ENCODE measurements around the gene BRAP. TPM values are rescaled to one million over a fixed set of nuclear protein-coding genes. Genes with fewer than 3 reads are reported as not detected.

BRAP gene
- total and polyA plus RNA-seq, 2 experiments from 2014 or later: 14.7 to 18.7 TPM

- in situ Hi-C loops (cut with MboI): no loop called here
- no peak overlapping the region for H3K9ac ChIP-seq
- H3K4me2 ChIP-seq (ENCODE audit: unreplicated experiment): no peak overlapping the region
- H3K27ac ChIP-seq: no peak overlapping the region
- H3K9me3 ChIP-seq (ENCODE audit: low read depth): no peaks in the 10 kb centered on the region
- no peak overlapping the region for H2AFZ ChIP-seq
- 92 to 94% methylated on average over 5 of the region's 5 CpGs for WGBS, 2 experiments (ENCODE audit: low coverage in 1 of 2, low lambda C conversion rate in 2 of 2, missing lambda C conversion rate in 2 of 2)
- no peaks in the 10 kb centered on the region for H3K27me3 ChIP-seq (replicated peaks; ENCODE audit: insufficient read depth)
- no peaks in the 10 kb centered on the region for H4K20me1 ChIP-seq (ENCODE audit: insufficient read depth)
- peaks cover 24% of the 10 kb centered on the region for H3K36me3 ChIP-seq (ENCODE audit: low read depth)
- no peaks in the 10 kb centered on the region for H3F3A ChIP-seq (ENCODE audit: insufficient read depth)
- no peaks in the 10 kb centered on the region; the same call in 1 of the 2 replicates for H3K79me2 ChIP-seq (ENCODE audit: insufficient read depth)
- no peak for DNase-seq
- H3K9me2 ChIP-seq (ENCODE audit: insufficient read depth): no peaks in the 10 kb centered on the region
- TF ChIP-seq EZH2 (IDR thresholded peaks at IDR 0.05; ENCODE audit: insufficient read depth, poor library complexity, severe bottlenecking): no peak
- TF ChIP-seq EZH2phosphoT487 (IDR thresholded peaks at IDR 0.05; ENCODE audit: insufficient read depth, low read depth): no peak
- H3K4me3 ChIP-seq: no peak overlapping the region
- no peaks in the 10 kb centered on the region for H3K4me1 ChIP-seq (ENCODE audit: insufficient read depth)
These were observed 40.3 kb downstream of the BRAP start for GRCh38 chr12:111645433-111645832.

- Histone ChIP-seq H3K4me2 (ENCODE audit: unreplicated experiment) (no peak overlapping the region), H3F3A (ENCODE audit: insufficient read depth) (no peaks in the 10 kb centered on the region), H3K27ac (no peak overlapping the region), H2AFZ (no peak overlapping the region), H3K9me3 (ENCODE audit: low read depth) (no peaks in the 10 kb centered on the region), H3K27me3 (replicated peaks; ENCODE audit: insufficient read depth) (no peaks in the 10 kb centered on the region), H3K36me3 (ENCODE audit: low read depth) (peaks cover 13% of the 10 kb centered on the region; the same call in 1 of the 2 replicates), H3K9ac (no peak overlapping the region), H3K4me3 (no peak overlapping the region), H3K79me2 (ENCODE audit: insufficient read depth) (no peaks in the 10 kb centered on the region; the same call in 1 of the 2 replicates), H3K4me1 (ENCODE audit: insufficient read depth) (no peaks in the 10 kb centered on the region), H4K20me1 (ENCODE audit: insufficient read depth) (no peaks in the 10 kb centered on the region), H3K9me2 (ENCODE audit: insufficient read depth) (no peaks in the 10 kb centered on the region)
- TF ChIP-seq EZH2 (IDR thresholded peaks at IDR 0.05; ENCODE audit: insufficient read depth, poor library complexity, severe bottlenecking): no peak
- no peak for TF ChIP-seq EZH2phosphoT487 (IDR thresholded peaks at IDR 0.05; ENCODE audit: insufficient read depth, low read depth)
- in situ Hi-C loops (cut with MboI): no loop called here
- DNase-seq: no peak
- 52% methylated on average over 3 of the region's 3 CpGs for WGBS, 2 experiments (ENCODE audit: low coverage in 1 of 2, low lambda C conversion rate in 2 of 2, missing lambda C conversion rate in 2 of 2)
These were observed 42.3 kb downstream of the BRAP start for GRCh38 chr12:111643427-111643826.

- H4K20me1 ChIP-seq (ENCODE audit: insufficient read depth): no peaks in the 10 kb centered on the region
- no peaks in the 10 kb centered on the region for H3K27me3 ChIP-seq (replicated peaks; ENCODE audit: insufficient read depth)
- in situ Hi-C loops (cut with MboI): no loop called here
- TF ChIP-seq EZH2 (IDR thresholded peaks at IDR 0.05; ENCODE audit: insufficient read depth, poor library complexity, severe bottlenecking): no peak
- TF ChIP-seq EZH2phosphoT487 (IDR thresholded peaks at IDR 0.05; ENCODE audit: insufficient read depth, low read depth): no peak
- WGBS, 2 experiments (ENCODE audit: low coverage in 1 of 2, low lambda C conversion rate in 2 of 2, missing lambda C conversion rate in 2 of 2): 39 to 44% methylated on average over 4 of the region's 4 CpGs
- H3K9me3 ChIP-seq (ENCODE audit: low read depth): no peaks in the 10 kb centered on the region
- H3F3A ChIP-seq (ENCODE audit: insufficient read depth): no peaks in the 10 kb centered on the region
- no peak overlapping the region for H3K4me2 ChIP-seq (ENCODE audit: unreplicated experiment)
- peaks cover 13% of the 10 kb centered on the region; the same call in 1 of the 2 replicates for H3K36me3 ChIP-seq (ENCODE audit: low read depth)
- no peak overlapping the region for H2AFZ ChIP-seq
- DNase-seq: no peak
- no peaks in the 10 kb centered on the region; the same call in 1 of the 2 replicates for H3K79me2 ChIP-seq (ENCODE audit: insufficient read depth)
- no peaks in the 10 kb centered on the region for H3K9me2 ChIP-seq (ENCODE audit: insufficient read depth)
- H3K4me1 ChIP-seq (ENCODE audit: insufficient read depth): no peaks in the 10 kb centered on the region
- no peak overlapping the region for H3K27ac ChIP-seq
- no peak overlapping the region for H3K9ac ChIP-seq
- H3K4me3 ChIP-seq: no peak overlapping the region
These were observed 42.9 kb downstream of the BRAP start for GRCh38 chr12:111642681-111643426.

- 96 to 97% methylated on average over 5 of the region's 5 CpGs for WGBS, 2 experiments (ENCODE audit: low coverage in 1 of 2, low lambda C conversion rate in 2 of 2, missing lambda C conversion rate in 2 of 2)
- DNase-seq: no peak
- H3F3A ChIP-seq (ENCODE audit: insufficient read depth): peaks cover 10% of the 10 kb centered on the region
- no peak overlapping the region for H3K4me3 ChIP-seq
- H3K27ac ChIP-seq: no peak overlapping the region
- no peaks in the 10 kb centered on the region for H3K27me3 ChIP-seq (replicated peaks; ENCODE audit: insufficient read depth)
- peaks cover 18% of the 10 kb centered on the region for H3K4me1 ChIP-seq (ENCODE audit: insufficient read depth)
- H2AFZ ChIP-seq: no peak overlapping the region
- H3K4me2 ChIP-seq (ENCODE audit: unreplicated experiment): no peak overlapping the region
- H3K9me2 ChIP-seq (ENCODE audit: insufficient read depth): no peaks in the 10 kb centered on the region
- H3K79me2 ChIP-seq (ENCODE audit: insufficient read depth): no peaks in the 10 kb centered on the region
- no peak overlapping the region for H3K9ac ChIP-seq
- no peaks in the 10 kb centered on the region for H3K9me3 ChIP-seq (ENCODE audit: low read depth)
- TF ChIP-seq EZH2 (IDR thresholded peaks at IDR 0.05; ENCODE audit: insufficient read depth, poor library complexity, severe bottlenecking): no peak
- no peak for TF ChIP-seq EZH2phosphoT487 (IDR thresholded peaks at IDR 0.05; ENCODE audit: insufficient read depth, low read depth)
- in situ Hi-C loops (cut with MboI): no loop called here
- peaks cover 13% of the 10 kb centered on the region; the same call in 1 of the 2 replicates for H3K36me3 ChIP-seq (ENCODE audit: low read depth)
- H4K20me1 ChIP-seq (ENCODE audit: insufficient read depth): no peaks in the 10 kb centered on the region
These were observed 45.2 kb downstream of the BRAP start for GRCh38 chr12:111640506-111640905.

Measured in GM23248 (cell line).